DMS 273 (cell line): ENCODE results near the gene AP3D1.
"Not testable (repeated sequence)": the region's sequence is repeated elsewhere in the genome, so short reads cannot be mapped to it uniquely, and the experiment has no call there.

Source experiments
- DNase-seq: peaks from one replicate; lab custom pipeline; 2025; ENCODE audit not compliant: unreplicated experiment; lab: John Stamatoyannopoulos, UW

AP3D1 gene

GRCh38 chr19:2157452-2157851 is 6.1 kb upstream of the AP3D1 start:
- no peak for DNase-seq

- no peak for DNase-seq
Observed at GRCh38 chr19:2154587-2155075, 3.3 kb upstream of the AP3D1 start.

- no peak for DNase-seq
Observed at GRCh38 chr19:2150794-2151338, 500 bp downstream of the AP3D1 start.

- peak; percentile 47 for DNase-seq
Observed at GRCh38 chr19:2149980-2150793, 1.2 kb downstream of the AP3D1 start.

GRCh38 chr19:2148482-2149135 is 2.8 kb downstream of the AP3D1 start:
- DNase-seq = no peak

- no peak for DNase-seq
Observed at GRCh38 chr19:2145831-2146241, 5.5 kb downstream of the AP3D1 start.

- no peak for DNase-seq
Observed at GRCh38 chr19:2144190-2144589, 7.2 kb downstream of the AP3D1 start.

- DNase-seq = no peak
Observed at GRCh38 chr19:2142173-2142829, 9.1 kb downstream of the AP3D1 start.

- no peak for DNase-seq
Observed at GRCh38 chr19:2140138-2140569, 11.2 kb downstream of the AP3D1 start.

- no peak for DNase-seq
Observed at GRCh38 chr19:2139385-2140137, 11.8 kb downstream of the AP3D1 start.

GRCh38 chr19:2138061-2138728 is 13.2 kb downstream of the AP3D1 start:
- no peak for DNase-seq

- no peak for DNase-seq
Observed at GRCh38 chr19:2136796-2137195, 14.6 kb downstream of the AP3D1 start.

GRCh38 chr19:2135474-2136402 is 15.6 kb downstream of the AP3D1 start:
- DNase-seq = no peak

GRCh38 chr19:2132731-2133490 is 18.5 kb downstream of the AP3D1 start:
- no peak for DNase-seq

- no peak for DNase-seq
Observed at GRCh38 chr19:2132191-2132590, 19.2 kb downstream of the AP3D1 start.

- not testable (repeated sequence) for DNase-seq
Observed at GRCh38 chr19:2131012-2131975, 20.1 kb downstream of the AP3D1 start.
